Pancreas (tissue), 10 donors: ENCODE data around the gene P2RY14. TPM values are rescaled to one million over a fixed set of nuclear protein-coding genes. Genes with fewer than 3 reads are reported as not detected.

Source experiments
- ATAC-seq, 4 donors: fragments of 200-7000 bp; cut with Tn5 transposase; one replicate each; pipeline versions ENCODE4 v1.8.0 to v1.9.1; 2020; ENCODE audit warnings: mild to moderate bottlenecking in 4 of 4, moderate library complexity in 4 of 4
- DNase-seq, 6 donors: peaks; one replicate each; pipeline ENCODE4 v3.0.0-alpha.2; 2020
- FAIRE-seq: peaks from 2 replicates; lab custom pipeline; 2012; peaks lifted over from hg19 to GRCh38; lab: Jason Lieb, UNC
- H3K27ac ChIP-seq, 4 donors: fragments of 200-600 bp; sonication (generic); 1 replicate in 3 of 4; 2 replicates in 1 of 4; pipeline versions ENCODE4 v1.5.0 to v1.8.0; 2020
- H3K27me3 ChIP-seq, 4 donors: fragments of 200-600 bp; one replicate each; pipeline ENCODE4 v1.8.0; 2021
- H3K36me3 ChIP-seq, 3 donors: fragments of 200-600 bp; sonication (generic) in 1 of 3; one replicate each; pipeline versions ENCODE4 v1.5.0 to v1.8.0; 2020 to 2021
- H3K4me1 ChIP-seq, 3 donors: fragments of 200-600 bp; one replicate each; pipeline ENCODE4 v1.8.0; 2021
- H3K4me3 ChIP-seq, 4 donors: fragments of 200-600 bp; sonication (generic) in 2 of 4; one replicate each; pipeline versions ENCODE4 v1.5.0 to v1.8.0; 2020 to 2021
- H3K9me3 ChIP-seq, 4 donors: fragments of 200-600 bp; one replicate each; pipeline ENCODE4 v1.8.0; 2021
- CTCF ChIP-seq, 4 donors: fragments of 200-600 bp; sonication (generic) in 3 of 4; IDR thresholded peaks; one replicate each; pipeline versions ENCODE4 v1.5.0 to v1.8.0; 2021; ENCODE audit warnings: antibody characterized with exemption in 4 of 4
- WGBS, 2 donors: extraction: QIAGEN DNeasy Blood & Tissue Kit; methylation state at CpG; one replicate each; pipeline ENCODE4 v1.1.7; 2013; 5-methylcytosine and 5-hydroxymethylcytosine counted together
- intact Hi-C, 3 donors: fragments of 100-400 bp; cut with DNase I; formaldehyde crosslinking; loops; one replicate each; pipeline versions ENCODE4 v1.11.1 to v1.14.2; 2022
- polyA plus RNA-seq, 2 donors: library from polyadenylated mRNA; stranded (reverse); fragments of 200-250 nt; gene quantifications; one replicate each; pipeline ENCODE4 v1.2.3, GENCODE V29; 2013
- total RNA-seq, 6 donors: library from RNA; stranded (reverse); fragmentation: NEBNext Ultra II Directional in 4 of 6; extraction: Animal tissue kit (Norgen Biotek cat#: 25700) in 4 of 6; gene quantifications; one replicate each; pipeline versions ENCODE4 v1.2.1 to v1.2.4, GENCODE V29; 2021 to 2023
- donor health status: healthy with polysubstance abuse.
- donor health status: DM: no; HTN: no; CAD: no; lungs with moderate emphysema.
- donor health status: DM: no; HTN: no; CAD: no.
- donor health status: control.
- donor health status: control.
- donor health status: Bipolar disorder and iron deficiency.
- donor health status: DM: yes; HTN: yes; CAD: no.
- donor health status: DM: no; HTN: no; CAD: no.
- donor health status: DM: no; HTN: no; CAD: no.
- donor health status: DM: yes; HTN: yes; CAD: no.

The P2RY14 gene
- total and polyA plus RNA-seq, 8 donors = 0.08 to 0.47 (median 0.11) TPM

DNA sequence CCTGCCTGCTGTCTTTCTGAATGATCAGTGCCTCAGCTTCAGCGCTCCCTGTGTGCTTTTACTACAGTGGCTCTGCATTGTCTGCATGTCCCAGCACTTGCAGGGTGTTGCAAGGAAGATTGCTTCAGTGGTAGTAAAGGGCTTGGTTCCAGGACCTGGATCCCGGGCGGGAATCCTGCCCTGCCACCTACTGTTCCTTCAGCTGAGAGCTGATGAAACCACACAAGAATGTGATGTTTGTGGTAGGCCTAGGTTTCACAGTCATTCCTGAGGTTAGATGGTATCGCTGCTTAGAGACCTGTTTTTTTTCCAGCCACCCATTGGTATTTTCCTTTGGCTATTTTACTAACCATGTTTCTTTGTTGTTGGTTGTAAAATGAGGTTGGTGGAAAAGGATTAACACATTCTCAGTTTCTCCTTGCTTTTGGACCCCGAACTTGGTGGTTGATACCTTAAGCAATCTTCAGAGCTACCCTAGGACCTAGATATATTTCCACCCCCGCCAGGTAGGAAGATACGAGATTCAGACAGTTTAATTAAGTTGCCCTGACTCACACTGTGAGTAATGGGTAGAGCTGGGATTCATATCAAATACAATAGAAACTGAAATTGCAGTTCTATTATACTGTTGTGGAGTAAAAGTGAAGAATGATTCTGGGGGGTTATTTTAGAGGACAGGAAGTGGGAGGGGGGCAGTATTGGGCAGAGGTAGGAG, 26.9 kb upstream of the P2RY14 start:
- peak overlapping the region in 2 of 4 donors; percentile 42 to 52 for H3K27ac ChIP-seq
- H3K36me3 ChIP-seq = no peaks in the 10 kb centered on the region
- WGBS, 2 donors = 67% methylated on average over 7 of the region's 7 CpGs
- DNase-seq (peak in 3 of 6 donors; percentile 3 to 47 (median 22)), ATAC-seq (peak in 3 of 4 donors; percentile 83 to 95 (median 87)), FAIRE-seq (no peak)
- no peak for TF ChIP-seq CTCF (IDR thresholded peaks at IDR 0.05)
- H3K27me3 ChIP-seq = no peaks in the 10 kb centered on the region
- intact Hi-C loops = no loop called here
- H3K4me3 ChIP-seq = no peak overlapping the region
- no peaks in the 10 kb centered on the region for H3K4me1 ChIP-seq
- H3K9me3 ChIP-seq = no peaks in the 10 kb centered on the region

DNA sequence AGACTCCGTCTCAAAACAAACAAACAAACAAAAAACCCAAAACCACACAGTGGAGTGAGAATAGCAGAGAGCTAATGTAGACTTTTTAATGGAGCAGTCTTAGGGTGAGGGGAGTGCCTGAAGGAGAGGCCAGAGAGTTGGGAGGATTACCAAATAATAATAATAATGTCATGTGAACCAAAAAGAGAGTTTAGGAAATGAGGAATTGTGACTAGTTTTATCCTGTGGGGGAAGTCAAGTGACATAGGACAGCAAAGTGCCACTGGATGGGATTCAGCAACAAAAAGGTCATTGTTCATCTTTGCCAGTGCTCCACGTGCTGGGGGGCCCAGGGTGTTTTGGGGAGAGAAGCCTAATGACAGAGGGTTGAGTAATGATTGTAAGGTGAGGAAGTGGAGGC, 25.4 kb upstream of the P2RY14 start:
- no peak overlapping the region for H3K27ac ChIP-seq
- intact Hi-C loops = no loop called here
- H3K4me1 ChIP-seq = no peaks in the 10 kb centered on the region
- no peaks in the 10 kb centered on the region for H3K27me3 ChIP-seq
- DNase-seq (no peak), FAIRE-seq (no peak), ATAC-seq (no peak)
- no peak overlapping the region for H3K4me3 ChIP-seq
- TF ChIP-seq CTCF (IDR thresholded peaks at IDR 0.05) = no peak
- no peaks in the 10 kb centered on the region for H3K9me3 ChIP-seq
- no peaks in the 10 kb centered on the region for H3K36me3 ChIP-seq
- 62 to 63% methylated on average over 2 of the region's 2 CpGs for WGBS, 2 donors

GRCh38 chr3:151301787-151302186, 23.4 kb upstream of the P2RY14 start:
- Histone ChIP-seq H3K4me1 (no peaks in the 10 kb centered on the region), H3K9me3 (no peaks in the 10 kb centered on the region), H3K36me3 (no peaks in the 10 kb centered on the region), H3K4me3 (no peak overlapping the region), H3K27ac (no peak overlapping the region), H3K27me3 (no peaks in the 10 kb centered on the region)
- ATAC-seq (no peak), FAIRE-seq (no peak), DNase-seq (no peak)
- intact Hi-C loops = no loop called here
- 74 to 86% methylated on average over 3 of the region's 3 CpGs for WGBS, 2 donors
- no peak for TF ChIP-seq CTCF (IDR thresholded peaks at IDR 0.05)

GRCh38 chr3:151300539-151300938, 22.2 kb upstream of the P2RY14 start:
- Histone ChIP-seq H3K4me3 (no peak overlapping the region), H3K9me3 (no peaks in the 10 kb centered on the region), H3K36me3 (no peaks in the 10 kb centered on the region), H3K27me3 (no peaks in the 10 kb centered on the region), H3K4me1 (no peaks in the 10 kb centered on the region), H3K27ac (no peak overlapping the region)
- FAIRE-seq = no peak
- WGBS, 2 donors = 64 to 65% methylated on average over 1 of the region's 1 CpG
- TF ChIP-seq CTCF (IDR thresholded peaks at IDR 0.05) = no peak
- ATAC-seq = no peak
- intact Hi-C loops = no loop called here
- no peak for DNase-seq

- no peak overlapping the region for H3K4me3 ChIP-seq
- H3K4me1 ChIP-seq = no peaks in the 10 kb centered on the region
- H3K9me3 ChIP-seq = no peaks in the 10 kb centered on the region
- ATAC-seq = no peak
- no peaks in the 10 kb centered on the region for H3K27me3 ChIP-seq
- WGBS, 2 donors = 78 to 79% methylated on average over 2 of the region's 2 CpGs
- intact Hi-C loops = no loop called here
- no peaks in the 10 kb centered on the region for H3K36me3 ChIP-seq
- no peak for FAIRE-seq
- DNase-seq = no peak
- no peak for TF ChIP-seq CTCF (IDR thresholded peaks at IDR 0.05)
- no peak overlapping the region for H3K27ac ChIP-seq
These were observed 20.7 kb upstream of the P2RY14 start for GRCh38 chr3:151299006-151299405.
